ENCODE data around the gene TNFRSF8.
A peak's percentile ranks its signal among the peaks of the same experiment; 100 is the strongest.

The TNFRSF8 gene

GRCh38 chr1:12121212-12122003, 58.3 kb downstream of the TNFRSF8 start:
- DNase-seq (ENCODE audit: low spot score) = peak; percentile 22

GRCh38 chr1:12123172-12123571, 60.1 kb downstream of the TNFRSF8 start:
- no peak for DNase-seq (ENCODE audit: low spot score)

GRCh38 chr1:12124693-12125421, 61.8 kb downstream of the TNFRSF8 start:
- peak; percentile 72 for DNase-seq (ENCODE audit: low spot score)

GRCh38 chr1:12125422-12126355, 62.6 kb downstream of the TNFRSF8 start:
- DNase-seq (ENCODE audit: low spot score) = no peak

- no peak for DNase-seq (ENCODE audit: low spot score)
Observed at GRCh38 chr1:12126781-12127180, 63.7 kb downstream of the TNFRSF8 start.

GRCh38 chr1:12127206-12127810, 64.2 kb downstream of the TNFRSF8 start:
- DNase-seq (ENCODE audit: low spot score) = no peak

- DNase-seq (ENCODE audit: low spot score) = no peak
Observed at GRCh38 chr1:12128120-12128519, 65.0 kb downstream of the TNFRSF8 start.

GRCh38 chr1:12129624-12130023, 66.5 kb downstream of the TNFRSF8 start:
- DNase-seq (ENCODE audit: low spot score) = no peak

- DNase-seq (ENCODE audit: low spot score) = no peak
Observed at GRCh38 chr1:12130466-12131130, 67.5 kb downstream of the TNFRSF8 start.

GRCh38 chr1:12132078-12132477, 69.0 kb downstream of the TNFRSF8 start:
- DNase-seq (ENCODE audit: low spot score) = no peak

GRCh38 chr1:12134716-12135115, 71.6 kb downstream of the TNFRSF8 start:
- DNase-seq (ENCODE audit: low spot score) = no peak

- DNase-seq (ENCODE audit: low spot score) = no peak
Observed at GRCh38 chr1:12135612-12136011, 72.5 kb downstream of the TNFRSF8 start.

GRCh38 chr1:12136916-12137610, 74.0 kb downstream of the TNFRSF8 start:
- DNase-seq (ENCODE audit: low spot score) = no peak

- DNase-seq (ENCODE audit: low spot score) = no peak
Observed at GRCh38 chr1:12138196-12139168, 75.4 kb downstream of the TNFRSF8 start.

GRCh38 chr1:12140016-12140415, 76.9 kb downstream of the TNFRSF8 start:
- no peak for DNase-seq (ENCODE audit: low spot score)

- no peak for DNase-seq (ENCODE audit: low spot score)
Observed at GRCh38 chr1:12140515-12141162, 77.5 kb downstream of the TNFRSF8 start.

GRCh38 chr1:12141163-12141850, 78.2 kb downstream of the TNFRSF8 start:
- no peak for DNase-seq (ENCODE audit: low spot score)

GRCh38 chr1:12142141-12142823, 79.2 kb downstream of the TNFRSF8 start:
- no peak for DNase-seq (ENCODE audit: low spot score)
